GM10266 (cell line): ENCODE data around the gene TRDN.
"Not testable (repeated sequence)": the region's sequence is repeated elsewhere in the genome, so short reads cannot be mapped to it uniquely, and the experiment has no call there.

Experiments used
- DNase-seq: peaks from one replicate; pipeline ENCODE4 v3.0.0; 2012; ENCODE audit errors: extremely low spot score
- CTCF ChIP-seq: IDR thresholded peaks from 2 replicates; pipeline ENCODE4 v1.5.1; 2012; ENCODE audit warnings: mild to moderate bottlenecking, low read depth; ENCODE audit not compliant: control insufficient read depth, insufficient read depth; ENCODE audit errors: missing control alignments

TRDN gene

GRCh38 chr6:123240626-123241025 is 396.1 kb downstream of the TRDN start:
- no peak for TF ChIP-seq CTCF
- DNase-seq = no peak

- DNase-seq = no peak
- no peak for TF ChIP-seq CTCF
These were observed 403.4 kb downstream of the TRDN start for GRCh38 chr6:123233336-123233735.

- not testable (repeated sequence) for DNase-seq
These were observed 409.0 kb downstream of the TRDN start for GRCh38 chr6:123227789-123228188.

GRCh38 chr6:123226398-123226797 is 410.4 kb downstream of the TRDN start:
- DNase-seq = no peak
- no peak for TF ChIP-seq CTCF

GRCh38 chr6:123224077-123224476 is 412.7 kb downstream of the TRDN start:
- TF ChIP-seq CTCF = no peak
- DNase-seq = no peak

GRCh38 chr6:123223461-123223860 is 413.3 kb downstream of the TRDN start:
- no peak for DNase-seq
- TF ChIP-seq CTCF = no peak

GRCh38 chr6:123215211-123215610 is 421.5 kb downstream of the TRDN start:
- TF ChIP-seq CTCF = no peak
- DNase-seq = no peak

GRCh38 chr6:123214433-123214832 is 422.3 kb downstream of the TRDN start:
- TF ChIP-seq CTCF = no peak

More at GRCh38 chr6:123214433-123214832, 422.3 kb downstream of the TRDN start:
- no peak for DNase-seq
